ENCODE data around the gene SLC16A10.
"Not testable (repeated sequence)": the region's sequence is repeated elsewhere in the genome, so short reads cannot be mapped to it uniquely, and the experiment has no call there.

Gene SLC16A10, protein sequence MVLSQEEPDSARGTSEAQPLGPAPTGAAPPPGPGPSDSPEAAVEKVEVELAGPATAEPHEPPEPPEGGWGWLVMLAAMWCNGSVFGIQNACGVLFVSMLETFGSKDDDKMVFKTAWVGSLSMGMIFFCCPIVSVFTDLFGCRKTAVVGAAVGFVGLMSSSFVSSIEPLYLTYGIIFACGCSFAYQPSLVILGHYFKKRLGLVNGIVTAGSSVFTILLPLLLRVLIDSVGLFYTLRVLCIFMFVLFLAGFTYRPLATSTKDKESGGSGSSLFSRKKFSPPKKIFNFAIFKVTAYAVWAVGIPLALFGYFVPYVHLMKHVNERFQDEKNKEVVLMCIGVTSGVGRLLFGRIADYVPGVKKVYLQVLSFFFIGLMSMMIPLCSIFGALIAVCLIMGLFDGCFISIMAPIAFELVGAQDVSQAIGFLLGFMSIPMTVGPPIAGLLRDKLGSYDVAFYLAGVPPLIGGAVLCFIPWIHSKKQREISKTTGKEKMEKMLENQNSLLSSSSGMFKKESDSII

DNA sequence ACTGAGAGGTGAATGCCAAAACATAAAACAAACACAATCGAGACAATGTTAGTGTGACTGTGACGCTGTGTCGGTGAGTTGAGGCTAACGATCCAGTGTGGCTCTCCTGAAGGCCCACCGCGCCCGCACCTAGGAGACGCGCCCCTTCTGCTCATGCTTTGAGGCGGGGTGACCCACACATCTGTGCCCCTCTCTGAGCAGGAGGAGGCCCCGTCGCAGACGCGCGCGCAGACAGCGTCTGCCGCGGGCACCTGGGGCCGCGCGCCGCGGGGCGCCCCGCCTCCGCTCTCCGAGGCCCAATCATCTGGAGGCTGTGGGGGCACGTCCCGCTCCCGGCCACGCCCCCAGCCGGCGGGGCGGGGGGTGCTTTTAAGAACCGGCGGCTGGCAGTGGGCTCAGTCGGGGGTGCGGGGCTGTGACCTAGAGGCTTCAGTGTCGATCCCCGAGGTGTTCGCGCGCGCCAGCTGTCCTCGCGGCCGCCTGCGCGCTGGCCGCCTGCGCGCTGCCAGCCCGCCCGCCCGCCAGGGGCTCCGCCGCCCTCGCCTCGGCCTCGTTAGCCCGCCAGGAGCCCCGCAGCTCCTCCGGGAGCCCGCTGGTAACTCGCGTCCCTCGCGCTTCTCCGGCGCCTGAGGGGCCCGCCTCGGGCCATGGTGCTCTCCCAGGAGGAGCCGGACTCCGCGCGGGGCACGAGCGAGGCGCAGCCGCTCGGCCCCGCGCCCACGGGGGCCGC lies at the start of gene SLC16A10:
Gene SLC16A10 (plus strand): TSS at position 398 of the 730 bp plus-strand sequence. CDS start 250 bp downstream, at position 648.
- peak; percentile 40 to 77 for DNase-seq (ENCODE audit: low spot score in 2 of 2)
- Mint-ChIP-seq H3K9me3 (no peaks in the 10 kb centered on the region), H3K4me1 (peaks cover 14% of the 10 kb centered on the region), H3K4me3 (peak within 1 kb of the TSS; percentile 77), H3K36me3 (no peaks in the 10 kb centered on the region), H3K27ac (peak within 1 kb of the TSS; percentile 56)
- ATAC-seq, result peak; percentile 88

DNA sequence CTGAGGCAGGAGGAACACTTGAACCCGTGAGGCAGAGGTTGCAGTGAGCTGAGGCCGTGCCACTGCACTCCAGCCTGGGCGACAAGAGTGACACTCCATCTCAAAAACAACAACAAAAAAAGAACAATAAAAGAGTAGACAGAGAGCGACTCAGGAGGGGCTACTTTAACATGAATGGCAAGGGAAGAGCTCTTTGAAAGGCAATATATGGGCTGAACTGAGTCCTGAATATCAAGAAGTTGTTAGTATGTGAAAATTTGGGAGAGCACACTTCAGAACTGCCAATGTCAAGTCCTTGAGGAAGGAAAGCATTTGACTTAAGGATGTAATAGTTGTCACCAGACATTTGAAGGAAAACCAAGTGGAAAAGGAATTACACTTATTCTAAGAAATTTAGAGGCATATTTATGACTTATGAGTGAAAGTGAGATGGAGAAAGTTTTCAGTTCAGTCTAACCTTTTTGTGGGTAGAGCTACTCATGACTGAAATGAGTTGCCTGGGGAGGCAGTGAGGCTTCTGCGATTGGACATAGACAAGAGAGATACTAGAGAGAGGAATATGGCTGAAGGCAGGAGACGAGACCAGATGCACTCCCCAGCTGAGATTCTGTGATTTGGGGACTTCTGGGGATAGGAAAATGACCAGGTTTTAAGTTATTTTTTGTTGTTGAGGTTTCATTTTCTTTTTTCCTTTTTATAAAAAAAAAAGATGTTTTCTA lies 48.6 kb upstream of the SLC16A10 start:
- DNase-seq (ENCODE audit: low spot score in 2 of 2) (no peak), ATAC-seq (peak; percentile 85)
- Mint-ChIP-seq H3K9me3 (no peaks in the 10 kb centered on the region), H3K4me1 (peaks cover 7% of the 10 kb centered on the region), H3K36me3 (no peaks in the 10 kb centered on the region), H3K4me3 (no peak overlapping the region), H3K27ac (no peak overlapping the region)

DNA sequence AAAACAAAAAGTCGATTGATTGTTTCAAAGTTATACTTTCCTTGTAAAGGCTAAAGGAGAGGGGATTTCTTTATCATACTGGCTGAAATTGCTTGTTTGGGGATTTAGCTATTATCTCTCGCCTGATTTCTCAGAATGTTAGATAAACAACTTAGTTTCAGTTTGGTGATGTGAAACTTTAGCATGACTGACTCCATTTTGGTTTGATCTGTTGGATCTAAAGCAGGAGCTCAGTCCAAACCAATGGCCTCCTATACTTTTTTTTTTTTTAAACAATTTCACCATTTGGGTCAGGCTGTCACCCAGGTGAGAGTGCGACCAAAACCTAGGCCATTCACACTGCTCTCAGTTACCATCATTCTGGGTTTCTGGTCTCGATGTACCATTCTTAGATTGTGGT lies 45.4 kb upstream of the SLC16A10 start:
- Mint-ChIP-seq H3K36me3 (no peaks in the 10 kb centered on the region), H3K9me3 (no peaks in the 10 kb centered on the region)

DNA sequence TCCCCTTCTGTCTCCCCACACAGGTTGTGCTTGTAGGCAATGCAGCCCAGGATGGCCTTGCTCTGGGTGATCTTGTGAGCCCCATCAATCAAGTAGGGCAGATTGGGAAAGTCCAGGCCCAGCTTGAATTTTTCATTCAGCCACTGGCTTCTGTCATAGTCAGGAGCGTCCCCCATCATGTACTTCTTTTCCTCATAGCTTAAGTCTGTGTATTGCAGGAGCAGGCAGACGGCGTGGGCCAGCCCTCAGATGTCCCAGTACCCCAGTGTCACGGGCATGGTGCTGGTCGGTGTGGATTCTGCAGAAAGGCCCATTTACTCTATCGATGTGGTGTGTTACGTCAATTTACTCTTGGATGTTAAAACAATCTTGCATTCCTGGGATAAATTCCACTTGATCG lies 40.1 kb upstream of the SLC16A10 start:
- DNase-seq (ENCODE audit: low spot score in 2 of 2), result no peak
- Mint-ChIP-seq H3K4me3 (no peak overlapping the region), H3K9me3 (no peaks in the 10 kb centered on the region), H3K36me3 (no peaks in the 10 kb centered on the region), H3K4me1 (no peaks in the 10 kb centered on the region), H3K27ac (no peak overlapping the region)
- no peak for ATAC-seq

More for the DNA sequence above, 45.4 kb upstream of the SLC16A10 start:
- peaks cover 7% of the 10 kb centered on the region for H3K4me1 Mint-ChIP-seq
- H3K27ac Mint-ChIP-seq, result no peak overlapping the region
- no peak for ATAC-seq
- H3K4me3 Mint-ChIP-seq, result no peak overlapping the region
- DNase-seq (ENCODE audit: low spot score in 2 of 2), result no peak

DNA sequence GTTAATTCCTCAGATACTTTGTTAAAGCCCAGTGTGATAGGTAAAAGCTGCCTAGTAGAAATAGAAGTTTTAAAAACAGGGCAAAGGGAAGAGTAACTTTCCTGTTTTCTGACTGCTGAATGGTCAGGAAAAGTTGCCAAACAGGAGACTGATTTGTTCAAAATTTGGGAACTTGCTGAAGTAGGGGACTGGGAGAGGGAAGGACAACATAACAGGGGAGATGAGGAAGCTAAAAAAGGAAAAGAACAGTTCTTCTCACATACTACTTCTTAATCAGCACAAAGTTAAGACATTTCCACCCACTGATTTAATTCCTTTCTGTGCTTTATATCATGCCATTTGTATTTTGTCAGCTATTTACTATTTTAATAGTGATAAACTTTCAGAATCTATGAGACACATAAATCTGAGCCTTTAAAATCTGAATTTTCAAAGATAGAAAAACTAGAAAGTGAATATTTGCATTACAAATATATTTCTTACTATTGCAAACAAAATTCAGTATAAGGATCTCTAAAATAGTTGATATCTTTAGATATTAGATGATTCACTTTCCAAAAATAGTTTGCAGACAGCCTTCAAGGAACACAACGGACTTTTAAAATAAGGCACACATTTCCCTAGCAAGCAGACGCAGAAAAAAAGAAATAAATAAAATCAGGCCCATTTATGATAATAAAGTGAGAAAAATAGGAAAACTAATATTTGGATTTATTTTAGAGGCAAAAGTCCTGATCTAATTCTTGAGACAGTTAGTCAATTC lies 36.9 kb upstream of the SLC16A10 start:
- Mint-ChIP-seq H3K27ac (no peak overlapping the region), H3K36me3 (no peaks in the 10 kb centered on the region), H3K4me3 (no peak overlapping the region), H3K9me3 (no peaks in the 10 kb centered on the region), H3K4me1 (no peaks in the 10 kb centered on the region)
- DNase-seq (ENCODE audit: low spot score in 2 of 2), result no peak
- no peak for ATAC-seq

DNA sequence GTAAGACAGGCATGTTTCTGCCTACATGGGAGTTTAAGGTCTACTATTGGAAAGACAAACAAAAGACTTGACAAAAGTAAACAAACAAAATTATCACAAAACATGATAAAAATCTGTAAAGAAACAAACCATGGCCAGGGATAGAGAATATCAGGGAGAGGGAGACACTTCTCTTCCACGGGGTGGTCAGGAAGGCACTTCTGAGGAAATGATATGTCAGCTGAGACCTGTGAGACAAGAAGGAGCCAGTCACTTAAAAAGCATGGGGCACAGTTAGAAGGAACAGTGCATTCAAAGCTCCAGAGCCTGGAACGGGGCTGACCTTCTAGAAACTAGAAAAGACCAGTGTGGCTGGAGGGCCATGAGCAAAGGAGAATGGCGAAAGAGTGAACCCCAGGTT lies 35.1 kb upstream of the SLC16A10 start:
- DNase-seq (ENCODE audit: low spot score in 2 of 2) (no peak), ATAC-seq (no peak)
- no peak overlapping the region for H3K4me3 Mint-ChIP-seq
- no peaks in the 10 kb centered on the region for H3K9me3 Mint-ChIP-seq
- H3K36me3 Mint-ChIP-seq, result no peaks in the 10 kb centered on the region
- no peak overlapping the region for H3K27ac Mint-ChIP-seq
- H3K4me1 Mint-ChIP-seq, result no peaks in the 10 kb centered on the region

DNA sequence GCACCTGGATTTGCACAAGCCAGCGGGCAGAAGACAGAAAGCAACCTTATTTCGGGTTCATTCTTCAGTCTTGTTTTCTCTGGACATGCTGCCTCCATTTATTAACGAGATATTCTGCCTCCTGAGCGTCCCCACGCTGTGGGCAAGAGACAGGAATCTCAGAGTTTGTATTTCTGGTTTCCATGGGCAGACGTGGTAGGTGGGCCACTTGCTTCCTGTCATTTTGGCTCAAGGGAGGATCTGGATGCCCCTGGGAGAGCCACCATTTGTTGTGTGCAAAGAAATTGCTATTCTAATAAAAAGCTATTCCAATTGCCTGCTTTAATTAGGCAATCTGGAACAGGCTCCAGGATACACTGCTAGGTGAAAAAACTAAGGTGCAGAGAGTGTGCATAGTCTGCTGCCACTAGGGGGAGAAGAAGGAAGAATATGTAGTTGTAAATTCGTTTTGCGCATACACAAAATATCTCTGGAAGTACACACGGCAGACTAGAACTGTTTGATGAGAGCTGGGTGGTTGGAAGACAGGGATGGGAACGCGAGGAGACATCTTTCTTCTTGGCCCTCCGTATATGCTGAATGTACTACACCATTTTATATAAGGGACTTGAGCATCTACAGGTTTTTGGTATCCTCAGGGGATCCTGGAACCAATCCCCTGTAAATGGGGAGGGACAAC lies 30.1 kb upstream of the SLC16A10 start:
- peak; percentile 57 for ATAC-seq
- no peak overlapping the region for H3K4me3 Mint-ChIP-seq
- H3K36me3 Mint-ChIP-seq, result no peaks in the 10 kb centered on the region
- H3K4me1 Mint-ChIP-seq, result peaks cover 9% of the 10 kb centered on the region
- DNase-seq (ENCODE audit: low spot score in 2 of 2), result no peak
- peaks cover 4% of the 10 kb centered on the region for H3K9me3 Mint-ChIP-seq
- H3K27ac Mint-ChIP-seq, result no peak overlapping the region

DNA sequence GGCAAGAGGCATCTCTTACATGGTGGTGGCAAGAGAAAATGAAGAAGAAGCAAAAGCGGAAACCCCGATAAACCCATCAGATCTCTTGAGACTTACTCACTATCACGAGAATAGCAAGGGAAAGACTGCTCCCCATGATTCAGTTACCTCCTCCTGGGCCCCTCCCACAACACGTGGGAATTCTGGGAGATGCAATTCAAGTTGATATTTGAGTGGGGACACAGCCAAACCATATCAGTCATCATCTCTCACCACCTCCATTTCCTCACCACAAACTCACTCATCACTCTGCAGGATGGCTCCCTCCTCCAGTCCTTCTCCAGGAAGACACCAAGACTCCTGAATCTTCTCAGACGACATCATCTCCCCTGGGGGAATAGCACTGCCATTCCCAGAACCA lies 25.8 kb upstream of the SLC16A10 start:
- Mint-ChIP-seq H3K4me1 (peaks cover 9% of the 10 kb centered on the region), H3K9me3 (peaks cover 4% of the 10 kb centered on the region), H3K36me3 (no peaks in the 10 kb centered on the region), H3K4me3 (no peak overlapping the region), H3K27ac (no peak overlapping the region)
- DNase-seq (ENCODE audit: low spot score in 2 of 2) (no peak), ATAC-seq (no peak)

DNA sequence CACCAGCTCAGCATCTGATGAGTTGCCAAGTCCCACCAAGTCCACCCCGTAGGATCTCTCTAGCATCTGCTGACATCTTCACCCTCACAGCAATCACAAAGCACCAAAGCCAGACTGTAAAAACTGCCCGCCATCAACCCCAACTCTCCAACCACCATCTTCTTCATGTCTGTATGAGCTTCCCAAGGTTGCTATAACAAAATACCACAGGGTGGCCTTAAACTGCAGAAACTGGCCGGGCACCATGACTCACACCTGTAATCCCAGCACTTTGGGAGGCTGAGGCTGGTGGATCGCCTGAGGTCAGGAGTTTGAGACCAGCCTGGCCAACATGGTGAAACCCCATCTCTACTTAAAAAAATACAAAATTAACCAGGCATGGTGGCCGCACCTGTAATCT lies 25.3 kb upstream of the SLC16A10 start:
- H3K9me3 Mint-ChIP-seq; H3K27ac Mint-ChIP-seq; ATAC-seq; H3K4me3 Mint-ChIP-seq; H3K4me1 Mint-ChIP-seq; DNase-seq (ENCODE audit: low spot score in 2 of 2); H3K36me3 Mint-ChIP-seq: not testable (repeated sequence)

DNA sequence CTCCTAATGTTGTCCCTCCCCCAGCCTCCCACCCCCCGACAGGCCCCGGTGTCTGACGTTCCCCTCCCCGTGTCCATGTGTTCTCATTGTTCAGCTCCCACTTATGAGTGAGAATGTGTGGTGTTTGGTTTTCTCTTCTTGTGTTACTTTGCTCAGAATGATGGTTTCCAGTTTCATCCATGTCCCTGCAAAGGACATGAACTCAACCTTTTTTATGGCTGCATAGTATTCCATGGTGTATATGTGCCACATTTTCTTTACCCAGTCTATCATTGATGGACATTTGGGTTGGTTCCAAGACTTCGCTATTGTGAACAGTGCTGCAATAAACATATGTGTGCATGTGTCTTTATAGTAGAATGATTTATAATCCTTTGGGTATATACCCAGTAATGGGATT lies 24.4 kb upstream of the SLC16A10 start:
- not testable (repeated sequence) for H3K36me3 Mint-ChIP-seq; H3K9me3 Mint-ChIP-seq; DNase-seq (ENCODE audit: low spot score in 2 of 2); ATAC-seq; H3K27ac Mint-ChIP-seq; H3K4me1 Mint-ChIP-seq; H3K4me3 Mint-ChIP-seq

DNA sequence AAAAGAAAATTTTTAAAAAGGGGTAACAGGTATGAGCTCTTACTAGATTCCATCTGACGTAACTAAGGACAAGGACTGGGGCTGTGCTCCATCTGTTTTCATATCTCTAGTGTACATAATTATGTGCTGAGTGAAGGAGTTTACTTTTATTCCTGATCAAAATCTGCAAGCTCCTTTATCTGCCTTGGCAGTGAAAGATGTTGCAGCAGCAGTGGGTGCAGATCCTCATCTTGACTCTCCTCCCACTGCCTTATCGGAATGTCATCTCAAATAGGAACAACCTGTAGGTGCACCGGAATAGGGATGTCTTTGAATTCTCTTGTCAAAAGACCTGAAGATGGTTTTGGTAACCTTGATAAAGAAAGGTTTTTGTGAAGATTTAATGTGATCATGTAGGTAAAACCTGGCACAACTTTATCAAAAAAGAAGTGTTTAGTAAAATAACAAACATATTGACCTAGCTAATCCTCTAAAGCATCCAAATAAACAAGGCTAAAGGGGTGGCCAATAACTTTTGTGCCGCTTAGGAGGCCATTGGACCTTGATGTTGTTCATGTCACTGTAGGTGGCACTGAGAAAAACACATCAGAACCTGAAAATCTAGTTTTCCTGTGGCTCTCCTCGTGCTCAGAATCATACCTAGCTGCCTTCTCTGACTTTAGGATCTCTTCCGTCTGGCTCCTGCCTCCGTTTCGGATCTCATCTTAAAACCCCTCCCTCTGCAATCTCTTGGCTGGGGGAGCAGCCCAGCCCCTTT lies 19.0 kb upstream of the SLC16A10 start:
- H3K27ac Mint-ChIP-seq, result no peak overlapping the region
- no peak overlapping the region for H3K4me3 Mint-ChIP-seq
- H3K4me1 Mint-ChIP-seq, result no peaks in the 10 kb centered on the region
- no peaks in the 10 kb centered on the region for H3K9me3 Mint-ChIP-seq
- no peak for DNase-seq (ENCODE audit: low spot score in 2 of 2)
- no peaks in the 10 kb centered on the region for H3K36me3 Mint-ChIP-seq
- no peak for ATAC-seq

DNA sequence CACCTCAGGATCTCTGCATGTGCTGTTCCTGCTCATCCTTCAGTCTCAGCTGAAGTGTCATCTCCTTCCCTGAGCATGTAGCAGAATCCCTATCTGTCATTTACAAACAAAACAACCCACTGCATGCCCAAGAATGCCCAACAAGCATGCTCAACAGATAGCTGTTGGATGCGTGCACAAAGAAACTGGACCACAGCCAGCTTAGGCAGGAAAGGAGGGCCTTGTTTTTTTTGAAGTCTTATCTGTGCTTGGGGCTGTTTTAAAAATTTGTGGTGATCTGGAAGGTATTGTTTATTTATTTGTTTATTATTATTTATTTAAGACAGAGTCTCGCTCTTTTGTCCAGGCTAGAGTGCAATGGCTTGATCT lies 18.5 kb upstream of the SLC16A10 start:
- Mint-ChIP-seq H3K4me1 (no peaks in the 10 kb centered on the region), H3K9me3 (no peaks in the 10 kb centered on the region), H3K27ac (no peak overlapping the region), H3K36me3 (no peaks in the 10 kb centered on the region), H3K4me3 (no peak overlapping the region)
- DNase-seq (ENCODE audit: low spot score in 2 of 2) (no peak), ATAC-seq (no peak)

DNA sequence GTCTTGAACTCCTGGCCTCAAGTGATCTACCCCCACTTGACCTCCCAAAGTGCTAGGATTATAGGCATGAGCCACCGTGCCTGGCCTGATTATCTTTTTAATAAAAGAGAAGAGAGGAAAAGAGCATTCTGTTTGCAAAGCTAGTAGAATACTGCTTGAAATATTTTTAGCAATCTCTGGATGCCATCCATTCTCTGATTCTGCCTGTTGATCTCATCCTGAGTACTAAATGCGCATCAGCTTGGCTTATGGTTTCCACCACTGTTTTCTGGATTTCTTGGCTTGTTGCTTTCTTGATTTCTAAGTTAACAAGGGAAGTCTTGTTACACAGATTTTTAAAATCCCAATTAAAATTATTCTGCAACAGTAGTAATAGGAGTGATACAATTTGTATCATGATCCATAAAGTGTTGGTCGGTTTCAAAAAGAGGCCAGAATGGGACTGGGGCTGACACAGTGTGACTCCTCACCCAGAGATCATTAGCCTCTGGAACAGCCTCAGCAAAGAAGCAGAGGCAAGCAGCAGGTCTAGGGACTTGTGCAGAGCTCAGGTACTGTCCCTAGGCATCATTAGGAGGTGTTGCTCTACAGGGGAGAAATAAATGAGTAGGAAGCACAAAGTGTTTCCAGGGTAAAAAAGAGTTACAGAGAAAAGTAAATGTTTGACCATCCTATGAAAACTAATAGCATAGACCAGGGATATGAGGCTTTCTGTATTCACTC lies 17.8 kb upstream of the SLC16A10 start:
- no peak for DNase-seq (ENCODE audit: low spot score in 2 of 2)

More for the DNA sequence above, 17.8 kb upstream of the SLC16A10 start:
- H3K4me3 Mint-ChIP-seq, result no peak overlapping the region
- no peaks in the 10 kb centered on the region for H3K9me3 Mint-ChIP-seq
- H3K4me1 Mint-ChIP-seq, result no peaks in the 10 kb centered on the region
- no peaks in the 10 kb centered on the region for H3K36me3 Mint-ChIP-seq
- no peak for ATAC-seq
- H3K27ac Mint-ChIP-seq, result no peak overlapping the region

Measured in stimulated activated effector memory CD8-positive, alpha-beta T cell treated with anti-CD3 and anti-CD28 coated beads, Interleukin-12 subunit alpha, Interleukin-12 subunit beta, amount 100 ng/mL, for 72 hours (primary cell).